HepG2 (cell line): ENCODE results near the gene PRRG3. TPM values are rescaled to one million over a fixed set of nuclear protein-coding genes. Genes with fewer than 3 reads are reported as not detected.

Experiments used
- polyA plus RNA-seq, 8 experiments: library from polyadenylated mRNA; depleted of rRNA in 3 of 8; stranded (reverse) in 7 of 8; unstranded in 1 of 8; fragments of >200 nt; fragmentation: Illumina TruSeq in 4 of 8; extraction: Trizol in 4 of 8; gene quantifications; 2 replicates each; pipeline versions ENCODE4 v1.2.1 to v1.2.3, GENCODE V29; 2011 to 2016; ENCODE audit warnings: low read depth in 4 of 8, missing spikeins in 1 of 8, mixed read lengths in 1 of 8; ENCODE audit not compliant: insufficient read depth in 1 of 8
- total RNA-seq, 5 experiments: library from RNA; depleted of rRNA; stranded (reverse); fragments of >200 nt; fragmentation: Illumina TruSeq; extraction: Trizol; gene quantifications; 2 replicates each; pipeline ENCODE4 v1.2.3, GENCODE V29; 2016; ENCODE audit warnings: low read depth in 1 of 5

Gene PRRG3
- total and polyA plus RNA-seq, 2 of the 13 experiments (the other 11 are each of a cell fraction or from before 2014, with no cell fraction given) = not detected

Other genes starting within 250 kb of the PRRG3 start
- not detected in 2 replicates for gene PASD1, start 131.8 kb upstream of the PRRG3 start, total RNA-seq (2016; rRNA removed; fragmentation: Illumina TruSeq; extraction: Trizol)
- not detected in 2 replicates for gene PASD1, start 131.8 kb upstream of the PRRG3 start, polyA plus RNA-seq (2011; rRNA removed)
- not detected in 2 replicates for gene FATE1, start 20.6 kb downstream of the PRRG3 start, total RNA-seq (2016; rRNA removed; fragmentation: Illumina TruSeq; extraction: Trizol)
- gene FATE1, start 20.6 kb downstream of the PRRG3 start, polyA plus RNA-seq (2011; rRNA removed) = not detected in 2 replicates
- not detected in 2 replicates for gene CNGA2, start 39.3 kb downstream of the PRRG3 start, total RNA-seq (2016; rRNA removed; fragmentation: Illumina TruSeq; extraction: Trizol)
- gene CNGA2, start 39.3 kb downstream of the PRRG3 start, polyA plus RNA-seq (2011; rRNA removed) = not detected in 2 replicates
- gene MAGEA4, start 217.4 kb downstream of the PRRG3 start, total RNA-seq (2016; rRNA removed; fragmentation: Illumina TruSeq; extraction: Trizol) = not detected in 2 replicates
- gene MAGEA4, start 217.4 kb downstream of the PRRG3 start, polyA plus RNA-seq (2011; rRNA removed) = not detected in 2 replicates